ENCODE measurements around the gene PAGE3.

Gene PAGE3

GRCh38 chrX:55264816-55265215 is at the start of gene PAGE3:
TSS of gene PAGE3 (minus strand) at chrX:55264916. CDS start at chrX:55263903, 1,013 bp downstream.
- Histone ChIP-seq H3K4me2 (ENCODE audit: low read length) (no peak within 1 kb of the TSS), H3K79me2 (ENCODE audit: low read length) (no peaks in the 10 kb centered on the region), H3K4me1 (ENCODE audit: low read length) (no peaks in the 10 kb centered on the region), H3K9ac (ENCODE audit: low read length) (no peak within 1 kb of the TSS), H2AFZ (ENCODE audit: low read depth, low read length) (no peak within 1 kb of the TSS), H3K4me3 (ENCODE audit: low read length) (no peak within 1 kb of the TSS), H4K20me1 (ENCODE audit: insufficient read depth, low read length) (no peaks in the 10 kb centered on the region), H3K27ac (ENCODE audit: low read length) (no peak within 1 kb of the TSS), H3K36me3 (replicated peaks; ENCODE audit: low read depth, low read length) (no peaks in the 10 kb centered on the region), H3K9me3 (ENCODE audit: insufficient read depth, low read length) (no peaks in the 10 kb centered on the region), H3K27me3 (ENCODE audit: low read depth, low read length) (no peaks in the 10 kb centered on the region)
- TF ChIP-seq CTCF (IDR thresholded peaks at IDR 0.05; ENCODE audit: low read depth, low read length): no peak
- no peak for TF ChIP-seq EZH2phosphoT487 (IDR thresholded peaks at IDR 0.05; ENCODE audit: low read depth)

GRCh38 chrX:55312655-55313054 is 47.9 kb upstream of the PAGE3 start:
- no peak overlapping the region for H3K27ac ChIP-seq (ENCODE audit: low read length)
- H3K79me2 ChIP-seq (ENCODE audit: low read length): no peaks in the 10 kb centered on the region
- no peaks in the 10 kb centered on the region for H3K4me1 ChIP-seq (ENCODE audit: low read length)
- no peak overlapping the region for H3K4me3 ChIP-seq (ENCODE audit: low read length)
- no peaks in the 10 kb centered on the region for H4K20me1 ChIP-seq (ENCODE audit: insufficient read depth, low read length)
- H2AFZ ChIP-seq (ENCODE audit: low read depth, low read length): no peak overlapping the region
- TF ChIP-seq EZH2phosphoT487 (IDR thresholded peaks at IDR 0.05; ENCODE audit: low read depth) (no peak), CTCF (IDR thresholded peaks at IDR 0.05; ENCODE audit: low read depth, low read length) (no peak)
- H3K9me3 ChIP-seq (ENCODE audit: insufficient read depth, low read length): no peaks in the 10 kb centered on the region
- no peak overlapping the region for H3K4me2 ChIP-seq (ENCODE audit: low read length)
- H3K9ac ChIP-seq (ENCODE audit: low read length): no peak overlapping the region
- no peaks in the 10 kb centered on the region for H3K27me3 ChIP-seq (ENCODE audit: low read depth, low read length)
- H3K36me3 ChIP-seq (replicated peaks; ENCODE audit: low read depth, low read length): no peaks in the 10 kb centered on the region

GRCh38 chrX:55290963-55291362 is 26.2 kb upstream of the PAGE3 start:
- Histone ChIP-seq H3K36me3 (replicated peaks; ENCODE audit: low read depth, low read length) (no peaks in the 10 kb centered on the region), H3K9ac (ENCODE audit: low read length) (no peak overlapping the region), H3K9me3 (ENCODE audit: insufficient read depth, low read length) (no peaks in the 10 kb centered on the region), H3K4me2 (ENCODE audit: low read length) (no peak overlapping the region), H3K4me3 (ENCODE audit: low read length) (no peak overlapping the region), H2AFZ (ENCODE audit: low read depth, low read length) (no peak overlapping the region), H3K27ac (ENCODE audit: low read length) (no peak overlapping the region), H4K20me1 (ENCODE audit: insufficient read depth, low read length) (no peaks in the 10 kb centered on the region), H3K79me2 (ENCODE audit: low read length) (no peaks in the 10 kb centered on the region), H3K4me1 (ENCODE audit: low read length) (no peaks in the 10 kb centered on the region), H3K27me3 (ENCODE audit: low read depth, low read length) (no peaks in the 10 kb centered on the region)
- TF ChIP-seq CTCF (IDR thresholded peaks at IDR 0.05; ENCODE audit: low read depth, low read length) (no peak), EZH2phosphoT487 (IDR thresholded peaks at IDR 0.05; ENCODE audit: low read depth) (no peak)

GRCh38 chrX:55279832-55280231 is 15.1 kb upstream of the PAGE3 start:
- no peaks in the 10 kb centered on the region for H3K9me3 ChIP-seq (ENCODE audit: insufficient read depth, low read length)

More at GRCh38 chrX:55279832-55280231, 15.1 kb upstream of the PAGE3 start:
- H3K9ac ChIP-seq (ENCODE audit: low read length): no peak overlapping the region
- no peaks in the 10 kb centered on the region for H4K20me1 ChIP-seq (ENCODE audit: insufficient read depth, low read length)
- H3K27ac ChIP-seq (ENCODE audit: low read length): no peak overlapping the region
- TF ChIP-seq EZH2phosphoT487 (IDR thresholded peaks at IDR 0.05; ENCODE audit: low read depth) (no peak), CTCF (IDR thresholded peaks at IDR 0.05; ENCODE audit: low read depth, low read length) (no peak)
- no peak overlapping the region for H3K4me2 ChIP-seq (ENCODE audit: low read length)
- H2AFZ ChIP-seq (ENCODE audit: low read depth, low read length): no peak overlapping the region
- H3K36me3 ChIP-seq (replicated peaks; ENCODE audit: low read depth, low read length): no peaks in the 10 kb centered on the region
- no peak overlapping the region for H3K4me3 ChIP-seq (ENCODE audit: low read length)
- no peaks in the 10 kb centered on the region for H3K27me3 ChIP-seq (ENCODE audit: low read depth, low read length)
- no peaks in the 10 kb centered on the region for H3K79me2 ChIP-seq (ENCODE audit: low read length)
- H3K4me1 ChIP-seq (ENCODE audit: low read length): no peaks in the 10 kb centered on the region
